HCT116 (cell line): ENCODE data around the gene GLI3. TPM values are rescaled to one million over a fixed set of nuclear protein-coding genes. Genes with fewer than 3 reads are reported as not detected.

ENCODE experiments used
- ATAC-seq: fragments of 200-7000 bp; cut with Tn5 transposase; 2 replicates; pipeline ENCODE4 v1.9.1; 2020; ENCODE audit warnings: mild to moderate bottlenecking, moderate library complexity
- BruUV-seq: library from RNA; stranded (reverse); fragments of 400-500 nt; replicated peaks from 2 replicates; lab custom pipeline; 2021; lab: Mats Ljungman, UMichigan
- CTCF ChIA-PET: fragments of 300-600 bp; sonication (Branson Sonifier 250); formaldehyde crosslinking; loops from one replicate; lab custom pipeline; 2021; ENCODE audit warnings: antibody characterized with exemption; lab: Charles Lee
- POLR2A ChIA-PET: fragments of 300-600, 350-600 bp; sonication (Branson Sonifier 250); formaldehyde crosslinking; loops from one replicate; lab custom pipeline; 2021; ENCODE audit warnings: antibody characterized with exemption; lab: Charles Lee
- RAD21 ChIA-PET, 2 experiments: fragments of 300-600 bp; sonication (Branson Sonifier 250); formaldehyde crosslinking; loops; one replicate each; lab custom pipeline; 2023; ENCODE audit warnings: low total read pairs in 2 of 2; ENCODE audit not compliant: uncharacterized antibody in 2 of 2, unreplicated experiment in 2 of 2, low non-redundant PET in 1 of 2; lab: Charles Lee
- DNase-seq: peaks from one replicate; pipeline ENCODE4 v3.0.0-alpha.2; 2010; ENCODE audit warnings: low read depth, low spot score
- H2AFZ ChIP-seq: fragments of 200-600 bp; shearing (Covaris generic), sonication (generic); 2 replicates; pipeline ENCODE4 v1.6.1; 2017; ENCODE audit warnings: low read depth, mixed run types, mixed read lengths, antibody characterized with exemption, low read length; ENCODE audit not compliant: poor library complexity, severe bottlenecking
- H3K27ac ChIP-seq: 2 replicates; pipeline ENCODE4 v1.5.1; 2012; ENCODE audit warnings: low read depth, low read length
- H3K27me3 ChIP-seq: fragments of 200-600 bp; sonication (generic); 2 replicates; pipeline ENCODE4 v1.6.1; 2016; ENCODE audit warnings: mixed run types, low read length, mixed read lengths; ENCODE audit not compliant: insufficient read depth
- H3K36me3 ChIP-seq, 2 experiments: fragments of 200-500 bp in 1 of 2; fragments of 200-600 bp in 1 of 2; sonication (Bioruptor generic) in 1 of 2; sonication (generic) in 1 of 2; 2 replicates each; pipeline versions ENCODE4 v1.5.1 to v1.6.1; 2014 to 2016; ENCODE audit warnings: low read length in 2 of 2, inconsistent platforms in 1 of 2, mixed read lengths in 1 of 2, mixed run types in 1 of 2; ENCODE audit not compliant: insufficient read depth in 2 of 2, control insufficient read depth in 1 of 2
- H3K4me1 ChIP-seq, 2 experiments: fragments of 200-600 bp in 1 of 2; sonication (generic) in 1 of 2; 2 replicates each; pipeline versions ENCODE4 v1.5.1 to v1.6.1; 2012 to 2017; ENCODE audit warnings: low read length in 2 of 2, inconsistent platforms in 1 of 2, mild to moderate bottlenecking in 1 of 2, mixed read lengths in 1 of 2, mixed run types in 1 of 2, moderate library complexity in 1 of 2; ENCODE audit not compliant: insufficient read depth in 2 of 2, control insufficient read depth in 1 of 2
- H3K4me2 ChIP-seq: fragments of 200-600 bp; sonication (generic); 2 replicates; pipeline ENCODE4 v1.6.1; 2017; ENCODE audit warnings: mixed run types, low read length, mixed read lengths
- H3K4me3 ChIP-seq, 2 experiments: fragments of 200-600 bp in 1 of 2; sonication (generic) in 1 of 2; replicated peaks in 1 of 2; 2 replicates each; pipeline ENCODE4 v1.5.1; 2011 to 2016; ENCODE audit warnings: low read length in 2 of 2, control low read depth in 1 of 2, low read depth in 1 of 2, mild to moderate bottlenecking in 1 of 2, mixed read lengths in 1 of 2, mixed run types in 1 of 2
- H3K79me2 ChIP-seq: fragments of 200-600 bp; sonication (generic); 2 replicates; pipeline ENCODE4 v1.6.1; 2017; ENCODE audit warnings: mild to moderate bottlenecking, mixed run types, low read length, moderate library complexity, mixed read lengths; ENCODE audit not compliant: insufficient read depth
- H3K9ac ChIP-seq: fragments of 200-600 bp; sonication (generic); 2 replicates; pipeline ENCODE4 v1.6.1; 2016; ENCODE audit warnings: low read length, mixed read lengths
- H3K9me2 ChIP-seq: fragments of 200-600 bp; sonication (generic), shearing (Covaris generic); 2 replicates; pipeline ENCODE4 v1.6.1; 2017; ENCODE audit warnings: mixed run types, mild to moderate bottlenecking, moderate library complexity; ENCODE audit not compliant: insufficient read depth
- H3K9me3 ChIP-seq, 2 experiments: fragments of 200-500 bp in 1 of 2; fragments of 200-600 bp in 1 of 2; sonication (Bioruptor generic) in 1 of 2; sonication (generic) in 1 of 2; 2 replicates each; pipeline ENCODE4 v1.6.1; 2014 to 2017; ENCODE audit warnings: low read length in 2 of 2, mixed read lengths in 2 of 2, inconsistent platforms in 1 of 2, low read depth in 1 of 2, mild to moderate bottlenecking in 1 of 2, mixed run types in 1 of 2, moderate library complexity in 1 of 2; ENCODE audit not compliant: control insufficient read depth in 1 of 2, insufficient read depth in 1 of 2
- H4K20me1 ChIP-seq: fragments of 200-600 bp; sonication (generic), shearing (Covaris generic); 2 replicates; pipeline ENCODE4 v1.6.1; 2017; ENCODE audit warnings: mixed run types, mild to moderate bottlenecking, moderate library complexity; ENCODE audit not compliant: insufficient read depth
- ATF3 ChIP-seq: IDR thresholded peaks from 2 replicates; pipeline ENCODE4 v1.6.1; 2012
- CBX3 ChIP-seq: IDR thresholded peaks from 2 replicates; pipeline ENCODE4 v1.6.1; 2012; ENCODE audit warnings: low read depth
- CEBPB ChIP-seq: IDR thresholded peaks from 2 replicates; pipeline ENCODE4 v1.6.1; 2012; ENCODE audit warnings: low read depth
- CTCF ChIP-seq, 3 experiments: fragments of 200-600 bp in 1 of 3; sonication (generic) in 1 of 3; IDR thresholded peaks in 2 of 3; conservative IDR thresholded peaks in 1 of 3; 2 replicates each; pipeline ENCODE4 v1.5.1; 2012 to 2017; ENCODE audit warnings: low read depth in 2 of 3, low read length in 2 of 3, antibody characterized with exemption in 1 of 3, borderline replicate concordance in 1 of 3, control low read depth in 1 of 3, mild to moderate bottlenecking in 1 of 3, mixed read lengths in 1 of 3, mixed run types in 1 of 3, moderate library complexity in 1 of 3; ENCODE audit not compliant: insufficient read depth in 1 of 3
- ELF1 ChIP-seq: IDR thresholded peaks from 2 replicates; pipeline ENCODE4 v1.6.1; 2012; ENCODE audit warnings: low read depth, borderline replicate concordance
- EZH2phosphoT487 ChIP-seq: fragments of 200-600 bp; IDR thresholded peaks from 2 replicates; pipeline ENCODE4 v1.6.1; 2018; ENCODE audit warnings: antibody characterized with exemption, borderline replicate concordance
- FOSL1 ChIP-seq: IDR thresholded peaks from 2 replicates; pipeline ENCODE4 v1.6.1; 2012; ENCODE audit warnings: low read depth
- JUND ChIP-seq: IDR thresholded peaks from 2 replicates; pipeline ENCODE4 v1.6.1; 2012
- MAX ChIP-seq: IDR thresholded peaks from 2 replicates; pipeline ENCODE4 v1.6.1; 2012
- POLR2A ChIP-seq: IDR thresholded peaks from 2 replicates; pipeline ENCODE4 v1.7.0; 2011; ENCODE audit warnings: borderline replicate concordance; ENCODE audit not compliant: insufficient read depth, insufficient read length; ENCODE audit errors: extremely low read depth
- POLR2AphosphoS5 ChIP-seq: IDR thresholded peaks from 2 replicates; pipeline ENCODE4 v1.6.1; 2011; ENCODE audit warnings: mild to moderate bottlenecking, low read depth, low read length, moderate library complexity
- REST ChIP-seq: IDR thresholded peaks from 2 replicates; pipeline ENCODE4 v1.6.1; 2012; ENCODE audit warnings: low read depth
- SIN3A ChIP-seq: IDR thresholded peaks from 2 replicates; pipeline ENCODE4 v1.6.1; 2012; ENCODE audit warnings: low read depth
- SRF ChIP-seq: IDR thresholded peaks from 2 replicates; pipeline ENCODE4 v1.6.1; 2012; ENCODE audit warnings: low read depth
- TCF7L2 ChIP-seq: IDR thresholded peaks from 2 replicates; pipeline ENCODE4 v1.7.0; 2011; ENCODE audit warnings: borderline replicate concordance, inconsistent platforms; ENCODE audit not compliant: insufficient read depth, insufficient read length; ENCODE audit errors: extremely low read depth
- YY1 ChIP-seq: IDR thresholded peaks from 2 replicates; pipeline ENCODE4 v1.6.1; 2011; ENCODE audit warnings: low read length, low read depth, moderate library complexity, mild to moderate bottlenecking; ENCODE audit not compliant: insufficient replicate concordance; ENCODE audit errors: extremely low read depth
- ZBTB33 ChIP-seq: IDR thresholded peaks from 2 replicates; pipeline ENCODE4 v1.6.1; 2011; ENCODE audit warnings: mild to moderate bottlenecking, low read length, moderate library complexity; ENCODE audit not compliant: insufficient replicate concordance; ENCODE audit errors: extremely low read depth
- ZFX ChIP-seq: fragments of 450-650 bp; IDR thresholded peaks from 2 replicates; pipeline ENCODE4 v1.6.1; 2017
- intact Hi-C: fragments of 100-400 bp; cut with micrococcal nuclease; formaldehyde crosslinking; loops from 2 replicates; pipeline ENCODE4 v1.10.0; 2022
- total RNA-seq: library from RNA; stranded (reverse); gene quantifications from one replicate; pipeline ENCODE4 v1.2.1, GENCODE V29; 2021; ENCODE audit not compliant: unreplicated experiment

GLI3 gene
- total RNA-seq, 1 experiment from 2014 or later, result 0.07 TPM

- intact Hi-C loops, result no loop called here
- TF ChIP-seq REST (no peak), TCF7L2 (no peak), POLR2A (no peak), FOSL1 (no peak), YY1 (no peak), MAX (no peak), ATF3 (no peak), ELF1 (no peak), CTCF (IDR thresholded peaks at IDR 0.05 in 2 of 3, conservative IDR thresholded peaks at IDR 0.05 in 1 of 3; ENCODE audit: borderline replicate concordance in 1 of 3, insufficient read depth in 1 of 3, low read depth in 2 of 3, low read length in 2 of 3) (no peak), ZFX (no peak), POLR2AphosphoS5 (no peak), CEBPB (no peak), SRF (no peak), ZBTB33 (no peak), SIN3A (no peak), EZH2phosphoT487 (no peak), JUND (no peak), CBX3 (no peak)
- Histone ChIP-seq H3K27me3 (no peaks in the 10 kb centered on the region), H3K4me3 (no peak overlapping the region), H3K9me3 (no peaks in the 10 kb centered on the region; a peak in 1 of 4 replicates), H3K27ac (no peak overlapping the region), H3K79me2 (no peaks in the 10 kb centered on the region), H3K9me2 (no peaks in the 10 kb centered on the region), H3K4me2 (no peak overlapping the region), H3K9ac (no peak overlapping the region), H3K4me1 (no peaks in the 10 kb centered on the region), H2AFZ (no peak overlapping the region), H4K20me1 (no peaks in the 10 kb centered on the region), H3K36me3 (no peaks in the 10 kb centered on the region)
- ATAC-seq, result no peak
- DNase-seq, result no peak
- RAD21 ChIA-PET, result no interaction called here
- POLR2A ChIA-PET, result no interaction called here
- CTCF ChIA-PET, result no interaction called here
- BruUV-seq, result no TSS peak
Observed at GRCh38 chr7:42202601-42203000, 34.4 kb downstream of the GLI3 start.
